Psoas muscle (tissue), 8 donors: ENCODE results near the gene INSR. TPM values are rescaled to one million over a fixed set of nuclear protein-coding genes. Genes with fewer than 3 reads are reported as not detected.

Experiments
- ATAC-seq, 4 donors: fragments of 200-7000 bp; cut with Tn5 transposase; one replicate each; pipeline ENCODE4 v1.9.1; 2020; ENCODE audit warnings: moderate library complexity in 3 of 4, mild to moderate bottlenecking in 2 of 4
- DNase-seq, 2 donors: peaks; one replicate each; pipeline ENCODE4 v3.0.0-alpha.2; 2020
- H3K27ac ChIP-seq: fragments of 200-600 bp; one replicate; pipeline ENCODE4 v1.8.0; 2022
- H3K27me3 ChIP-seq, 3 donors: fragments of 200-600 bp in 1 of 3; one replicate each; pipeline versions ENCODE4 v1.6.1 to v1.8.0; 2013 to 2022; ENCODE audit warnings: low read length in 2 of 3, mild to moderate bottlenecking in 2 of 3, moderate library complexity in 1 of 3; ENCODE audit not compliant: insufficient read depth in 3 of 3
- H3K36me3 ChIP-seq, 2 donors: fragments of 200-600 bp in 1 of 2; one replicate each; pipeline versions ENCODE4 v1.6.1 to v1.8.0; 2013 to 2022; ENCODE audit warnings: low read depth in 1 of 2, mild to moderate bottlenecking in 1 of 2, moderate library complexity in 1 of 2; ENCODE audit not compliant: insufficient read depth in 1 of 2
- H3K4me1 ChIP-seq: fragments of 200-600 bp; one replicate; pipeline ENCODE4 v1.8.0; 2022
- H3K4me3 ChIP-seq: fragments of 200-600 bp; one replicate; pipeline ENCODE4 v1.8.0; 2022; ENCODE audit warnings: mild to moderate bottlenecking
- H3K9me3 ChIP-seq: fragments of 200-600 bp; one replicate; pipeline ENCODE4 v1.8.0; 2022
- WGBS, 3 donors: extraction: QIAGEN DNeasy Blood & Tissue Kit; methylation state at CpG; one replicate each; pipeline versions ENCODE4 v1.1.6 to v1.1.7; 2013; 5-methylcytosine and 5-hydroxymethylcytosine counted together
- intact Hi-C, 2 donors: fragments of 100-400 bp; cut with DNase I; formaldehyde crosslinking; loops; one replicate each; pipeline versions ENCODE4 v1.11.0 to v1.14.2; 2022
- polyA plus RNA-seq, 3 donors: library from polyadenylated mRNA; stranded (reverse); fragments of 200-250 nt; gene quantifications; one replicate each; pipeline ENCODE4 v1.2.3, GENCODE V29; 2013
- total RNA-seq, 4 donors: library from RNA; stranded (reverse); fragmentation: NEBNext Ultra II Directional in 2 of 4; extraction: Animal tissue kit (Norgen Biotek cat#: 25700) in 2 of 4; gene quantifications; one replicate each; pipeline versions ENCODE4 v1.2.1 to v1.2.4, GENCODE V29; 2021 to 2023
- TF ChIP-seq, protein P1 (sequence below): fragments of 200-600 bp; IDR thresholded peaks from one replicate; pipeline ENCODE4 v1.8.0; 2022; ENCODE audit warnings: antibody characterized with exemption
- donor health status: healthy with polysubstance abuse.
- donor health status: DM: no; HTN: no; CAD: no; lungs with moderate emphysema.
- donor health status: Bipolar disorder and iron deficiency.
- donor health status: healthy.
- donor health status: DM: yes; HTN: yes; CAD: no.
- donor health status: DM: no; HTN: no; CAD: no.
- donor health status: DM: no; HTN: no; CAD: no.
- donor health status: DM: yes; HTN: yes; CAD: no.

The INSR gene
- total and polyA plus RNA-seq, 7 donors: 3.7 to 95.1 (median 48.5) TPM

DNA sequence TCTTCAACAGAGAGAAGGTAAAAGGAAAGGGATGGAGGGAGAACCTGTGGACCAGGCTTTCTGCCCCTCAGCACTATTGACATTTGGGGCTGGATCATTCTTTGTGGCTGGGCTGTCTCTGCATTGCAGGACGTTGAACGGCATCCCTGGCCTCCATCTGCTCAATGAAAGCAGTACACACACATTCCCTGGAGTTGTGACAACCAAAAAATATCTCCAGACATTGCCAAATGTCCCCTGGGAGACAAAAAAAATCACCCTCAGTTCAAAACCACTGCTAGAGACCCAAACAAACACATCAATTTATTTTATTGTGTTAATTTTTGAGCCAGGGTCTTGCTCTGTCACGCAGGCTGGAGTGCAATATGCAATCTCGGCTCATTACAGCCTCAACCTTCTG, 43.3 kb downstream of the INSR start:
- Histone ChIP-seq H3K4me3 (no peak overlapping the region), H3K27ac (no peak overlapping the region), H3K4me1 (peaks cover 5% of the 10 kb centered on the region), H3K27me3 (no peaks in the 10 kb centered on the region), H3K36me3 (no peaks in the 10 kb centered on the region), H3K9me3 (peaks cover 8% of the 10 kb centered on the region)
- intact Hi-C loops: no loop called here
- TF ChIP-seq, protein P1, sequence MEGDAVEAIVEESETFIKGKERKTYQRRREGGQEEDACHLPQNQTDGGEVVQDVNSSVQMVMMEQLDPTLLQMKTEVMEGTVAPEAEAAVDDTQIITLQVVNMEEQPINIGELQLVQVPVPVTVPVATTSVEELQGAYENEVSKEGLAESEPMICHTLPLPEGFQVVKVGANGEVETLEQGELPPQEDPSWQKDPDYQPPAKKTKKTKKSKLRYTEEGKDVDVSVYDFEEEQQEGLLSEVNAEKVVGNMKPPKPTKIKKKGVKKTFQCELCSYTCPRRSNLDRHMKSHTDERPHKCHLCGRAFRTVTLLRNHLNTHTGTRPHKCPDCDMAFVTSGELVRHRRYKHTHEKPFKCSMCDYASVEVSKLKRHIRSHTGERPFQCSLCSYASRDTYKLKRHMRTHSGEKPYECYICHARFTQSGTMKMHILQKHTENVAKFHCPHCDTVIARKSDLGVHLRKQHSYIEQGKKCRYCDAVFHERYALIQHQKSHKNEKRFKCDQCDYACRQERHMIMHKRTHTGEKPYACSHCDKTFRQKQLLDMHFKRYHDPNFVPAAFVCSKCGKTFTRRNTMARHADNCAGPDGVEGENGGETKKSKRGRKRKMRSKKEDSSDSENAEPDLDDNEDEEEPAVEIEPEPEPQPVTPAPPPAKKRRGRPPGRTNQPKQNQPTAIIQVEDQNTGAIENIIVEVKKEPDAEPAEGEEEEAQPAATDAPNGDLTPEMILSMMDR: no peak
- WGBS, 3 donors: 47 to 62% (median 48%) methylated on average over 4 of the region's 4 CpGs
- ATAC-seq: peak in 1 of 4 donors; percentile 39
- no peak for DNase-seq

DNA sequence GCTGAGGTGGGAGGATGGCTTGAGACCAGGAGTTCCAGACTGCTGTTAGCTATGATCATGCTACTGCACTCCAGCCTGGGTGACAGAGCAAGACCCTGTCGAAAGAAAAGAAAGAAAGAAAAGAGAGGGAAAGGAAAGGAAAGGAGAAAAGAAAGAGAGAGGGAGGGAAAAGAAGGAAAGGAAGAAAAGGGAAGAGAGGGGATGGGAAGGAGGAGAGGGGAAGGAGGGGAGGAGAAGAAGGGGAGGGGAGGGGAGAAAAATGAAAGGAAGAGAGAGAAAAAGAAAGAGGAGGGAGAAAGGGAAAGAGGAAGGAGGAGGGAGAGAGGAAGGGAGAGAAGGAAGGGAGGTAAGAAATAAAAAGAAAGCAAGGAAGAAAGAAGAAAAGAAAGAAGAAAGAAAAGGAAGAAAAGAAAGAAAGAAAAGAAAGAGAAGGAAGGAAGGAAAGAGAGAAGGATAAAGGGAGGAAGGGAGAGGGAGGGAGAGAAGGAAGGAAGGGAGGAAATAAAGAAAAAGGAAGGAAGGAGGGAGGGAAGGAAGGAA, 44.1 kb downstream of the INSR start:
- 0 to 48% (median 0%) methylated on average over 1 of the region's 1 CpG for WGBS, 3 donors
- no peak for ATAC-seq
- no peak overlapping the region for H3K27ac ChIP-seq
- no peaks in the 10 kb centered on the region for H3K27me3 ChIP-seq
- DNase-seq: no peak
- no peaks in the 10 kb centered on the region for H3K36me3 ChIP-seq
- H3K9me3 ChIP-seq: peaks cover 8% of the 10 kb centered on the region
- peaks cover 5% of the 10 kb centered on the region for H3K4me1 ChIP-seq
- TF ChIP-seq, protein P1: no peak
- H3K4me3 ChIP-seq: no peak overlapping the region
- intact Hi-C loops: no loop called here

DNA sequence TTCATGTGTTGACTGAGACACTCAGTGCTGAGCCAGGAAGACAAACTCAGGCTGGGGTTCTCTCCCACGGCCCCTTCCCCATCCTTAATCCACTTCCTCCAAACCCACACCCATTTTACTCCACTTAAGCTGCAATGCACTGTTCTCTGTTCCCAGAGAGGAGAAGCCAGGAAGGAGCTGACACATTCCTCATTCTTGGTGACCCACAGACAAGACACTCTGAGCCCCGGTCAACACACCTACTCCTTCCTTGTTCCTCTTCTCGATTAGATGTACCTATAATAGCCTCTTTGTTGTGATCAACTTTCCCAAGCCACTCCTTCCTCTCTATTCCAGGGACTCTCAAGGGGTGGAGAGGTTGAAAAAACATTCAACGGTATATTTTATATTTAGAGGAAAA, 47.1 kb downstream of the INSR start:
- no peak overlapping the region for H3K4me3 ChIP-seq
- no peaks in the 10 kb centered on the region for H3K27me3 ChIP-seq
- peaks cover 8% of the 10 kb centered on the region for H3K9me3 ChIP-seq
- no peak for ATAC-seq
- intact Hi-C loops: loop anchor here in 1 of 2 donors (5.0 kb wide), 1 partner anchor 40 kb away; no protein-coding TSS in a partner anchor
- 71 to 73% (median 72%) methylated on average over 4 of the region's 4 CpGs for WGBS, 3 donors
- TF ChIP-seq, protein P1: no peak
- peaks cover 26% of the 10 kb centered on the region for H3K4me1 ChIP-seq
- H3K27ac ChIP-seq: no peak overlapping the region
- no peaks in the 10 kb centered on the region for H3K36me3 ChIP-seq
- DNase-seq: no peak

- H3K4me1 ChIP-seq: peaks cover 26% of the 10 kb centered on the region
- peaks cover 8% of the 10 kb centered on the region for H3K9me3 ChIP-seq
- ATAC-seq (no peak), DNase-seq (no peak)
- WGBS, 3 donors: 95 to 96% (median 96%) methylated on average over 2 of the region's 2 CpGs
- H3K36me3 ChIP-seq: no peaks in the 10 kb centered on the region
- no peaks in the 10 kb centered on the region for H3K27me3 ChIP-seq
- H3K4me3 ChIP-seq: no peak overlapping the region
- TF ChIP-seq, protein P1: no peak
- no peak overlapping the region for H3K27ac ChIP-seq
- intact Hi-C loops: loop anchor here in 1 of 2 donors (5.0 kb wide), 1 partner anchor 41 kb away; no protein-coding TSS in a partner anchor
These were observed 47.6 kb downstream of the INSR start for GRCh38 chr19:7246601-7247000.
